GM19397 (cell line): ENCODE data around the gene CDK4.

Experiments
- ATAC-seq: cut with Tn5 transposase; IDR thresholded peaks from one replicate; pipeline ENCODE4 v1.9.1; 2021; ENCODE audit warnings: mild to moderate bottlenecking, moderate library complexity; ENCODE audit not compliant: unreplicated experiment

Gene CDK4

GRCh38 chr12:57740656-57741412, 11.3 kb downstream of the CDK4 start:
- peak; percentile 52 for ATAC-seq

- no peak for ATAC-seq
These were observed 12.1 kb downstream of the CDK4 start for GRCh38 chr12:57739914-57740538.

GRCh38 chr12:57739387-57739786, 12.7 kb downstream of the CDK4 start:
- ATAC-seq = no peak

DNA sequence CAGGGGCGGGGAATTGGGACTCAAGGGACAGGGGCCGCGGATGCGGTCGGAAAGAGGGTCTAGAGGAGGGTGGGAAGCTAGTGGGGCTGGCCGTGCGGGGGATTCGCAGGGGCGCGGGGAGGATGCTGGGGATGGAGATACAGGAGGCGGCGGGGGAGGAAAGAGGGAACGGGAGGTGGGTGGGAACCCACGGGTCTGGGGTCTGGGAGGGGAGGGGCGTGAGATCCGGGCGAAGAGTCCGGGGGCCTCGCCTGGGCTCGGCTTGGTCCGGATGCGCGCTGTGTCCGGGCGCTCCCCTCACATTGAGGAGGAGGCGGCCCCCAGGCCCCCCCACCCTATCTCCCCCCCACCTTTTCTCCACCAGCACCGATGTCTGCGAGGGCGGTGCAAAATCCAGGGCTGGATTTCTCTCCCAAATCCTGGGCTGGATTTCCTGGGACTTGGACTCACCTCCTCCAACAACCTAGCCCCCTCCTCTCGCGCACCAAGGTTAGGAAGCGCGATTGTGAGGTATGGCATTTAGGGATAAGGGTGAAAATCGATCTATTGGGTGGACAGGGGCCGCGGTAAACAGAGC, 13.4 kb downstream of the CDK4 start, which contains the start of gene AGAP2:
AGAP2 (minus strand) TSS at position 82 of the 577 bp plus-strand sequence. CDS start 496 bp downstream, outside the sequence.
- ATAC-seq = no peak

GRCh38 chr12:57737467-57738460, 14.3 kb downstream of the CDK4 start:
- no peak for ATAC-seq

DNA sequence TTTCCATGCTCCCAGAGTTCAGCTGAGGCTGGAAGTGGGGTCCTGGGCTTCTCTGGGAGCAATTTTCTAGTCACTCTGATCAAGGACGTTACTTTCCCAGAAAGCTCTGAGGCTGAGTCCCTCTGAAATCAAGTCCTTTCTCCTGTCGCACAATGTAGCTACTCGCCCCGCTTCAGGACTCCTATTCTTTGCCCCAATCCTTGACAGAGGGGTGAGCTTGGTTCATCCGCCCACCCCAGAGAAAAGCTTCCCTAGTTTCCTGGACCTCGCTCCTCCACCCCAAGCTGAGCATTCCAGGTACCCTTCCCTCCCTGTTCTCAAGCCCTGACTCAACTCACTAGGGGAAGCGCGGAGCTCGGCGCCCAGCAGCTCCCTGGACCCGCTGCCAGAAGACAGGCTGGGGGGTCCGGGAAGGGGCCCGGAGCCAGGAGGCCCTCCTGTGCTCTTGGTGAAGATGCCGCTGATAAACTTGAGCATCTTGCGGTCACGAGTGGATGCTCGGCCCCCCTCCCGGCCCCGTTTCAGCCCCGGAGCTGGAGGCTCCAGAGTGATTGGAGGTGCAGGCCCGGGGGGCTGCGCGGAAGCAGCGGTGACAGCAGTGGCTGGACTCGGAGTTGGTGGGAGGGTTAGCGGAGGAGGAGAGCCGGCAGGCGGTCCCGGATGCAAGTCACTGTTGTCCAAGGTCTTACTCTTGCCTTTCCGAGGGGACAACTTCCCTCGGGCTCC, 15.2 kb downstream of the CDK4 start:
- no peak for ATAC-seq

DNA sequence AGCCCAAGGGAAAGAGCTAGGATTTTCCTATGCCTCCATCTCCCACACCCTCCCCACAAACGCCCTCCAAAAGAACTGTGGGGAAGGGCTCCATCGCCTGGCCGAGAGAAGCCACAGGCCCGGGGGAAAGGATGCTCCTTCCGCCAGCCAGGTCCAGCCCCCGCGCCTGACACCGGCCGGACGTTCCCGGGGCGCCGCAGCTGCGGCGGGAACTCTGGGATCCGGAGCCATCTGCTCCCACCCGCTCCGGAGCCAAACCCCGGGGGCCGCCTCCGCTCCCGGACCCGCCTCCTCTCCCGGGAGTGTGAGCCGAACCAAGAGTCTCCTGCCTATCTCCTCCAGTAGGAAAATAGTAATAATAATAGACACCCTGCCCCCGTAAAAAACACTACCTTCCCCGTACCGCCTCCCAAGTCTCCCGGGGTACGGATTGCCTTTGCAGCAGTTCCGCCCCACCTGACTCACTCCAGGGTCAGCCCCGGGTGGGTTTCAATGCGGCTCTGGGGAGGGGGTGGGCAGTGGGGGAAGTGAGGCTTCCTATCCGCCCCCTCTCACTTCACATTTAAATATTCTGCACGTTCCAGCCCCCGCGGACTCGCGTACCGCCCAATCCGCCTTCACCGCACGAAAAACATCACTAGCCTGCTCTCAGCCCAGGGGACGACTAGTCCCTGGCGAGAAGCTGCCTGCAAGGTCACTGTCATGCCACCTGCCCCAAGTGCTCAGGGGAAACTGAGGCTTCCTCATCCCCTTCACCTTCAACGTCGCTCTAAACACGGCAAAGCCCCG, 16.0 kb downstream of the CDK4 start:
- no peak for ATAC-seq

DNA sequence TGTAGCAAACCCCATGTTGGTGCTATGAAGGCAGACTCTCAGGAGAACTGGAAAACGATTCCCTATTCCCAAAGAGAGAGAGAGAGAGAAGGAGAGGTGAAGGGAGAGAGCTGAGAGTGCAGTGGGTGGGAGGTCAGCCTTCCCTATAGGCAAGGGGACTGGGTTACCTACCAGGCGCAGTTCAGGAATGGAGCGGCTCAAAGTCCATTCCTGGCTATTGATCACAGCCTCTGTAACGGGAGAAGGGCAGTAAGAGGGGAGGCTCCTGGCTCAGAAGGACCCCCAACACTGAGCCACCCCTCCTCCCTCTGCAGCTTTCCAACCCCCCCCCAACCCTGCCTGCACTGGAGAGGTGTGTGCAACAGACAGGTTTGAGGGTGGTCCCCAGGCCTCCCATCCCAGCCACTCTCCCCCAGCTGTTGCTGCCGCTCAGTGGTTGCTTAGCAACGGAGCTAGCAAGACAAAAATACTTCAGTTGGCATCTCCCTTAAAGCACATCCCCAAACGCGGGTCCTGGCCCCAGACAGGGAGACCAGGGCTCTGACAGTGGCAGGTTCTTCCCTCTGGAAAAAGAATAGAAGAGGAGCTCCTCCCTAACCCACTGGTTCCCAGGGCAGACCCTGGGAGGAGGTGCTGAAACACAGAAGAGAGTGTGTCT, 16.8 kb downstream of the CDK4 start:
- no peak for ATAC-seq

- ATAC-seq = no peak
These were observed 17.5 kb downstream of the CDK4 start for GRCh38 chr12:57734591-57734990.

DNA sequence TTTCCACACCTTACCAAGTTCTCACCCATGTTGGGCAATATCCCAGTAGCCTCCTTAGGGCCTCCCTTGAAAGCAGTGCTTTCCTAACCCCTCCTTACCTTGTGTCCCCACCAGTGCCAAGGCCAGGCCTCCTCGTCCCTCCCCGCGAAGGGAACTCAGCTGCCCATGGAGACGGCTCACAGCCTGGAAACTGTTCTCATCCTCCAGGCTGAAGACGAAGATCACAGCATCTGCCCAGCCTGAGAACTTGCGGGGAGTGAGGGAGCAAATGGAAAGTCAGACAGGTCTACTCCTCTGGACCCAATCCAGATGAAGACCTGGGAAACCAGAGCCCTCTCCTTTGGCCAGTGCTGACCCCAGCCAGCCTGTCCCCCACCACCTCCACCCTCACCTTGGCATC, 18.2 kb downstream of the CDK4 start:
- ATAC-seq = no peak

DNA sequence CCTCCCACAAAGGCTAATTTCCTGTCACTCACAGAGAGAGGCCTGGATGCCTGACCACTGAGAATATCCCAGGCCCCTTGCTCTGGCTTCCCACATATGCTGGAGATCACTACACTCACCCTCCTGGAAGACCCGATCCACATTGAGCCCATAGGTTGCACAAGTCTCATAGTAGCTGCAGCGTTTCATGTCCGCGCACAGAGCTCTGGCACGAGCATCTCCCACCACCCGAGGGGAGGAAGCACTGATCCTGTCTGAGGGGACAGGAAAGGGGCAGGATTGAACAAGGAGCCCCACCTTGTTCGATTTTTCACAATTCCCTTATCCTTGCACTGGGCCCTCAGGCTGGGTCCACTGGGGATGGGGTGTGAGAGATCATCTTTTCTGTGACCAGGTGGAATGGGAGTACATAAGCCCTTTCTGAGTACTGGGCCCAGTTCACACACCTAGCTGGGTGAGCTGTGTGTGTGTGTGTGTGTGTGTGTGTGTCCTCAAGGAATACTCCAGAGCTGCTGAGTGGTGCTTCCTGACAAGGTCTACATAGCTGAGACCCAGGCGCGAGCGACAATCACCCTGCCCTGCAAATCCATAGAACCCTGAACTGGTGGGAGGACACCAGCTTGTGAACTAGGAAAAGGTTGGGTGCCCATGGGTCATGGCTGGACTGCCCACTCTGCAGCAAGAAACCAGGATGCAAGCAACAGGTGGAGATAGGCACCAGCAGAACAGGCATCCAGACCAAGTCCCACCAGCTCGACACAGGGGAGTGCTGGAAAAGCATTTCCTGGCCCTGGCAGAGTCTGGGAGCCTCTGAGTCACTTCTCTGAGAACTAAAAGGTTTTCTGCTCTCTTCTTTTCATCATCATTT, 19.1 kb downstream of the CDK4 start:
- no peak for ATAC-seq

- ATAC-seq = no peak
These were observed 19.8 kb downstream of the CDK4 start for GRCh38 chr12:57732270-57732669.

DNA sequence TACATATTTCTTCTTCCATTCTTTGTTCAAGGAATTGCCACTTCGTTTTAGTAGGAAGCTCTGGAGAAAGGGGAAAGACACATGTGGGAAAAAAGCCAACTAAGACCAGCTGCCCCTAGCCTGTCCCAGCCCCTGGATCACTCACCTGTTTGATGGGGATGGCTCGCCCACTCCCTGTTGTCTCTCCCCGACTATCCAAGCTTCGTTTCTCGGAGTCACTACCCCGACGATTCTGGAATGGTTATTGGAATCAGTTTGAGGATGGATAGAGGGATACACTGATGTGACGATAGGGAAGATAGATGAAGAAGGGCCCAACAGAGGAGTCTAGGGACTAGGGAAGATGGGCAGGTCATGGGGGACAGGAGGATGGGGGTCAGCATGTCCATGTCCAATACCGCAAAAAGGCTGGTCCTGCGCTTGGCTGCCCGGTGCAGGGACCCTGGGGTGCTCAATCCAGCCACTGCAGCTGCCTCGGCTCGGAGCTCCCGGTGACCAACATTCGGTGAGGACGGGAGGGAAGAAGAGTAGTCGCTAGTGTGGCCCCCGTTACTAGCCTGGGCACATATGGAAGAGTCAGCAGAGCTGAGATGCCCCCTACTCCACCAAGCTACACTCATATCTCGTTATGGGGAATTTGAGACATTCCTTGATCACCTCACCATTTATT, 20.6 kb downstream of the CDK4 start:
- ATAC-seq = no peak

DNA sequence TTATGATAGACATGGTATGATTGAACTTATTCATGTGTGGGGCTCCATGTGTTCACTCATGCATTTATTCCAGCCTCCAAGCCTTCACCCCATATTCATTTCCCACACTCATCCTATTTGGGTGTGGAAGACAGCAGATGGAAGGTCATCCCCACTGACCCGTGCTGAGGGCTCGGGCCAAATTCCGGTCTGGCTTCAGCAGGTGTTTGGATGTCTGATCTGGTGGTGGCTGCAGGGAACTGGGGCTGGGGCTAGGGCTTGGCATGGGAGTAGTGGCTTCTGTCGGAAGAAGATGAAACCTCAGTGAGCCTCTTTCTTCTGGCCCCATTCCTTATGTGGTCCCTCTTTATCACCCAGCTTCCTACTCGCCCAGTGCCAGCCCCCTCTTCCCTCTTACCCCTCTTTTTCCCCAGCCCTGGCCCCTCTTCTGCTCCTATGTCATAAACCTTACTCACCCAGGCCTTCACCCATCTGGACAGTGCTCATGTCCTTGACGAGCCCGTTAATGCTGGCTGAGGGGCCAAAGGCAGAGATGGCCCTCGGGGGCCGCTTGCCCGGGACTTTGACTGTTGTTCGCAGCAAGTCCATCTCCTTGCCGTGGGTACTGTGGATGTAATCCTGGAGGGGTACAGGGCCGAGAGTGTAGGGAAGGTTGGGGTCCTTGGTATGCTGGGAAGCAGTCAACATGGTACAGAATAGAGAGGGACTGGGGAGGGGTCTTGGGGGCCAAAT, 21.6 kb downstream of the CDK4 start:
- no peak for ATAC-seq

DNA sequence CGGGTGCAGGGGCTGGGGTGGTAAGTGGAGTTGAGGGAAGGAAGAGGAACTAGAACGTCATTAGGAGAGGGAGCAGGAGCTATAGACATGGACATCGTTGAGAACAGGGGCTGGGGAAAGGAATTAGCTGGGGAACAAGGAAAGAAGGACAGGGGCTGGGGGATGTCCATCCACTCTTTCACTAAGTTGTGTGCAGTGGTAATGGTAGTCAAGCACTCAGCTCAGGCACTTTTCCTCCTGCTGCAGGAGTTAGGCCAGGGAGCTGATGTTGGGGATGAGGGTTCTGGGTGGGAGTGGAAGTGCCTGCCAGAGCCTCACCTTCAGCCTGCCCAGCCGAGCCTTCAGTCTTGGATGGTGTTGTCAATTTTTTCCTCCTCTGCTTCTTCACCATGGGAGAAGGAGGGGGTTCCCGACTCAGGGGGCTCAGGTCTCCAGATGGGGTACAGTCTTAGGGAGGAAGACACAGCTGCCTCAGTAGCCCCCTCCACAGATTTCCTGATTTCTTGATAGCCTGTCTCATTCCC, 22.7 kb downstream of the CDK4 start:
- ATAC-seq = no peak

DNA sequence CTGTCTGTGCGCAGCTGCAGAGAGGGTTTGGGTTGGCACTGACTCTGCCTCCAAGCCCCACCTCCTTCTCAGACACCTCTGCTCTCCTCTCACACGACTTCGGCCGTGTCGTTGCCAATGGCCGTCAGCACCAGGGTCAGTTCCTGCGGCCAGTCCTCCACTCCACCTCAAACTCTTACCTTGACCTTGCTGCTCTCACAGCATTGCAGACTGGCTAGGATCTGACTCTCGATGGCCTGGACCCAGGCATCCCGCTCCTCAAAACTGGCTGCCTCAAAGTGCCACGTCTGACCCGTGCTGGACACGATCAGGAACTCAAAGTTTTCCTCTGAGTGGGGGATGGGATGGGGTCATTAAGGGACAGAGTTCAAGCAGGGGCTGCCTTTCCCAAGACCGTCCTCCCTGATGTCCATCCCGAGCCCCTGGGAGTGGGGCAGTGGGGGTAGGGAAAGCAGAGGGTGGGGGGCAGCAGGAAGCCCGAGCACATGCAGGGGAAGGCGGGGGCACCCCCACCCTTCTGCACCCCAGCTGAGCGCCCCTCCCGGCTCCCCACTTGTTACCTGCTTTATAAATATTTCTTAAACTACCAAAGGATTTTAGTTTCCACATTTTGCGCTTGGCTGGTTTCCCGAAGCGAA, 24.2 kb downstream of the CDK4 start:
- ATAC-seq = no peak
